IMR-90 (cell line): ENCODE data around the gene LAMB1. TPM values are rescaled to one million over a fixed set of nuclear protein-coding genes. Genes with fewer than 3 reads are reported as not detected.

ENCODE experiments used
- ATAC-seq: fragments of 200-7000 bp; cut with Tn5 transposase; 2 replicates; pipeline ENCODE4 v1.9.1; 2020; ENCODE audit warnings: low read depth, mild to moderate bottlenecking, moderate library complexity
- BruUV-seq: library from RNA; stranded (reverse); fragments of 400-500 nt; replicated peaks from 2 replicates; lab custom pipeline; 2021; lab: Mats Ljungman, UMichigan
- CTCF ChIA-PET: fragments of 300-600 bp; formaldehyde crosslinking; extraction: SDS; loops from one replicate; lab custom pipeline; 2021; ENCODE audit warnings: antibody characterized with exemption; lab: Yijun Ruan, JAX
- POLR2A ChIA-PET: fragments of 300-600 bp; sonication (Branson Sonifier 250); formaldehyde crosslinking; loops from one replicate; lab custom pipeline; 2022; ENCODE audit warnings: antibody characterized with exemption; ENCODE audit not compliant: unreplicated experiment; lab: Charles Lee
- DNase-seq: peaks from one replicate; pipeline ENCODE4 v3.0.0; 2013
- H2AFZ ChIP-seq: replicated peaks from 2 replicates; pipeline ENCODE3; 2013; ENCODE audit warnings: low read length, mild to moderate bottlenecking; ENCODE audit not compliant: poor library complexity
- H2AK5ac ChIP-seq: 2 replicates; pipeline ENCODE4 v1.6.1; 2013; ENCODE audit warnings: low read depth, low read length, inconsistent platforms
- H2AK9ac ChIP-seq: replicated peaks from 2 replicates; pipeline ENCODE3; 2013; ENCODE audit warnings: mild to moderate bottlenecking, low read depth, low read length, moderate library complexity; ENCODE audit not compliant: poor library complexity
- H2BK120ac ChIP-seq: 2 replicates; pipeline ENCODE4 v1.6.1; 2013; ENCODE audit warnings: low read depth, low read length, inconsistent platforms
- H2BK15ac ChIP-seq: 3 replicates; pipeline ENCODE4 v1.6.1; 2013; ENCODE audit warnings: low read depth, low read length, inconsistent platforms
- H2BK20ac ChIP-seq: 2 replicates; pipeline ENCODE4 v1.6.1; 2013; ENCODE audit warnings: low read depth, mild to moderate bottlenecking, inconsistent platforms, low read length, moderate library complexity
- H2BK5ac ChIP-seq: 2 replicates; pipeline ENCODE4 v1.6.1; 2013; ENCODE audit warnings: mild to moderate bottlenecking, low read depth, low read length, inconsistent platforms; ENCODE audit not compliant: poor library complexity, severe bottlenecking
- H3K14ac ChIP-seq: replicated peaks from 2 replicates; pipeline ENCODE4 v1.6.1; 2013; ENCODE audit warnings: low read depth, low read length, inconsistent platforms
- H3K18ac ChIP-seq: 2 replicates; pipeline ENCODE4 v1.6.1; 2013; ENCODE audit warnings: low read depth, low read length, control low read depth
- H3K23ac ChIP-seq: 2 replicates; pipeline ENCODE4 v1.6.1; 2013; ENCODE audit warnings: low read depth, low read length, inconsistent platforms
- H3K27ac ChIP-seq: 2 replicates; pipeline ENCODE4 v1.5.1; 2013; ENCODE audit warnings: mild to moderate bottlenecking, control low read depth, low read length; ENCODE audit not compliant: insufficient read depth
- H3K27me3 ChIP-seq: 2 replicates; pipeline ENCODE4 v1.6.1; 2013; ENCODE audit warnings: low read length; ENCODE audit not compliant: control insufficient read depth, insufficient read depth
- H3K36me3 ChIP-seq: 2 replicates; pipeline ENCODE4 v1.6.1; 2013; ENCODE audit warnings: low read length, mixed read lengths; ENCODE audit not compliant: control insufficient read depth, insufficient read depth
- H3K4ac ChIP-seq: 2 replicates; pipeline ENCODE4 v1.6.1; 2013; ENCODE audit warnings: low read depth, low read length, inconsistent platforms
- H3K4me1 ChIP-seq: 2 replicates; pipeline ENCODE4 v1.6.1; 2013; ENCODE audit warnings: low read length, mixed read lengths; ENCODE audit not compliant: control insufficient read depth, insufficient read depth
- H3K4me2 ChIP-seq: 2 replicates; pipeline ENCODE4 v1.6.1; 2013; ENCODE audit warnings: low read depth, mild to moderate bottlenecking, control low read depth, low read length, moderate library complexity
- H3K4me3 ChIP-seq: 2 replicates; pipeline ENCODE4 v1.5.1; 2013; ENCODE audit warnings: low read depth, mild to moderate bottlenecking, control low read depth, low read length, moderate library complexity; ENCODE audit not compliant: insufficient read depth
- H3K56ac ChIP-seq: 2 replicates; pipeline ENCODE4 v1.6.1; 2013; ENCODE audit warnings: low read length, inconsistent platforms; ENCODE audit not compliant: insufficient read depth; ENCODE audit errors: extremely low read depth
- H3K79me1 ChIP-seq, 2 experiments: 2 replicates each; pipeline ENCODE4 v1.6.1; 2013; ENCODE audit warnings: low read length in 2 of 2, inconsistent platforms in 1 of 2, low read depth in 1 of 2
- H3K9ac ChIP-seq: 2 replicates; pipeline ENCODE4 v1.6.1; 2013; ENCODE audit warnings: low read depth, low read length, control low read depth
- H3K9me1 ChIP-seq: 2 replicates; pipeline ENCODE4 v1.6.1; 2013; ENCODE audit warnings: low read length, inconsistent platforms; ENCODE audit not compliant: insufficient read depth
- H3K9me3 ChIP-seq: 2 replicates; pipeline ENCODE4 v1.6.1; 2013; ENCODE audit warnings: low read length; ENCODE audit not compliant: control insufficient read depth, insufficient read depth
- H4K20me1 ChIP-seq: 2 replicates; pipeline ENCODE4 v1.6.1; 2013; ENCODE audit warnings: low read length, inconsistent platforms; ENCODE audit not compliant: insufficient read depth
- H4K5ac ChIP-seq: 2 replicates; pipeline ENCODE4 v1.6.1; 2013; ENCODE audit warnings: mild to moderate bottlenecking, low read depth, low read length, control low read depth
- H4K8ac ChIP-seq, 2 experiments: 2 replicates each; pipeline ENCODE4 v1.6.1; 2013; ENCODE audit warnings: low read depth in 2 of 2, low read length in 2 of 2, control low read depth in 1 of 2, inconsistent platforms in 1 of 2
- H4K91ac ChIP-seq: 2 replicates; pipeline ENCODE4 v1.6.1; 2013; ENCODE audit warnings: low read depth, low read length, inconsistent platforms; ENCODE audit not compliant: insufficient read depth
- BHLHE40 ChIP-seq: fragments of 150-350 bp; IDR thresholded peaks from 2 replicates; pipeline ENCODE4 v1.6.1; 2016; ENCODE audit warnings: mild to moderate bottlenecking, low read depth, low read length
- CEBPB ChIP-seq: IDR thresholded peaks from 2 replicates; pipeline ENCODE4 v1.6.1; 2012; ENCODE audit warnings: low read depth, low read length, improper control_type of control experiment
- CHD1 ChIP-seq: IDR thresholded peaks from 2 replicates; pipeline ENCODE4 v1.6.1; 2012; ENCODE audit warnings: low read depth, low read length, improper control_type of control experiment
- FOS ChIP-seq: fragments of 150-350 bp; IDR thresholded peaks from 2 replicates; pipeline ENCODE4 v1.6.1; 2016; ENCODE audit warnings: low read depth, low read length
- MAFK ChIP-seq: IDR thresholded peaks from 2 replicates; pipeline ENCODE4 v1.6.1; 2012; ENCODE audit warnings: low read depth, low read length, improper control_type of control experiment
- MAZ ChIP-seq: IDR thresholded peaks from 2 replicates; pipeline ENCODE4 v1.6.1; 2012; ENCODE audit warnings: low read depth, mild to moderate bottlenecking, low read length, improper control_type of control experiment, moderate library complexity, borderline replicate concordance
- MXI1 ChIP-seq: IDR thresholded peaks from 2 replicates; pipeline ENCODE4 v1.6.1; 2012; ENCODE audit warnings: low read depth, mild to moderate bottlenecking, low read length, moderate library complexity, borderline replicate concordance
- NFE2L2 ChIP-seq: fragments of 150-350 bp; IDR thresholded peaks from 2 replicates; pipeline ENCODE4 v1.6.1; 2016; ENCODE audit warnings: low read depth, mild to moderate bottlenecking, low read length
- RAD21 ChIP-seq: IDR thresholded peaks from 2 replicates; pipeline ENCODE4 v1.6.1; 2012; ENCODE audit warnings: low read length, improper control_type of control experiment
- RCOR1 ChIP-seq: IDR thresholded peaks from 2 replicates; pipeline ENCODE4 v1.6.1; 2012; ENCODE audit warnings: mild to moderate bottlenecking, low read length, improper control_type of control experiment; ENCODE audit not compliant: insufficient replicate concordance
- RFX5 ChIP-seq: IDR thresholded peaks from 2 replicates; pipeline ENCODE4 v1.8.0; 2012; ENCODE audit warnings: low read depth, mild to moderate bottlenecking, low read length, moderate library complexity
- SMC3 ChIP-seq: fragments of 150-350 bp; IDR thresholded peaks from 2 replicates; pipeline ENCODE4 v1.6.1; 2016; ENCODE audit warnings: low read depth, mild to moderate bottlenecking, antibody characterized with exemption, low read length, moderate library complexity
- WGBS, 2 experiments: methylation state at CpG; one replicate each; pipeline versions ENCODE4 v1.1.5 to v1.1.7; 2013; ENCODE audit warnings: missing lambda C conversion rate in 2 of 2; ENCODE audit not compliant: insufficient read length in 1 of 2; ENCODE audit errors: extremely low coverage in 2 of 2; 5-methylcytosine and 5-hydroxymethylcytosine counted together
- dilution Hi-C: fragments of 300-500 bp; cut with HindIII; formaldehyde crosslinking; loops from one replicate; pipeline ENCODE4 v1.14.3; 2018; ENCODE audit warnings: low sequenced_read_pairs; ENCODE audit not compliant: unreplicated experiment
- in situ Hi-C: fragments of 300-500 bp; cut with MboI; formaldehyde crosslinking; loops from 3 replicates; pipeline ENCODE4 v1.14.3; 2019; ENCODE audit warnings: low sequenced_read_pairs, inconsistent platforms, mixed read lengths
- intact Hi-C: fragments of 100-400 bp; cut with micrococcal nuclease; formaldehyde crosslinking; loops from 2 replicates; pipeline ENCODE4 v1.10.0; 2022
- polyA plus RNA-seq, 3 experiments: library from polyadenylated mRNA; depleted of rRNA; stranded (reverse); fragments of >200 nt; gene quantifications; 2 replicates each; pipeline ENCODE4 v1.2.3, GENCODE V29; 2012; ENCODE audit warnings: low replicate concordance in 1 of 3
- total RNA-seq: library from RNA; depleted of rRNA; stranded (reverse); fragments of >200 nt; gene quantifications from 2 replicates; pipeline ENCODE4 v1.2.3, GENCODE V29; 2012
- TF ChIP-seq, protein P1 (sequence below): conservative IDR thresholded peaks from 2 replicates; pipeline ENCODE4 v1.5.1; 2012; ENCODE audit warnings: mild to moderate bottlenecking, low read depth, low read length, improper control_type of control experiment
- TF ChIP-seq, protein P2 (sequence below): fragments of 150-350 bp; IDR thresholded peaks from 2 replicates; pipeline ENCODE4 v1.6.1; 2016; ENCODE audit warnings: low read depth, mild to moderate bottlenecking, low read length, moderate library complexity, borderline replicate concordance

LAMB1 gene
- total and polyA plus RNA-seq, 2 of the 4 experiments (the other 2 are of a cell fraction): 114 to 117 TPM

DNA sequence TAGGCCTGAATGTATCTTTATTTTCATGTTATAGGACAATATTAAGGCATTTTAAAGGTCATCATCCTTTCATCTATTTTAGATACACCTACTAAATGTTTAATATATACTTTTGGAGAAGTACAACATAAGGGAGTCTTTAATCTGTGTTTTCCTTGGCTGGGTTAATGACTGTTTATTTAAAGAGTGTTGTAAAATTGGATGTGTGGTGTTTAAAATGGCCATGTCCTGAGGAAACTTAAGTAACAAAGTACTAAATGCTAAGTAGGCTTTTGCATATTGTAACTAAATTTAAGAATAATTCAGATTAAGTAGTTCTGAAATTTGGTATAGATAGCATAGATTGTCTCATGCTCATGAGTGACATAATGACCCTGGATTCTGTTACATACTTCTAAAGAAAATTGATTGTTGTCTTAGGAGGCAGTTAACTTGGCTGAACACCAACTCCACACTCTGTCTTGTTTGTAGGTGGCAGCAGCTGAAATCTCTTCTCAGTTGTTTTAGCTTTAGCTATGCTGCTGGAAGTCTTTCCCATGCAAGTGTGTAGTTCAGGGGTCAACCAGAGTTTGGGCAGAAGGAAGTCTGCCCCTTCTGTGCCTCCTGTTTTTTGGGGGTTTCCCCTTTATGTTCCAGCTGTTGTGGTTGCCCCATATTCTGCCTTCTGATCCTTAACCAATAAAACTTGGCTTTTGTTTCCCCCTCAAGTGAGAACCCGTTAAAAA, 82.8 kb downstream of the LAMB1 start:
- ATAC-seq (peak; percentile 53), DNase-seq (peak; percentile 22)
- Histone ChIP-seq H3K23ac (no peak overlapping the region), H3K79me1 (peaks cover 9 to 11% of the 10 kb centered on the region in 2 experiments), H2BK120ac (no peak overlapping the region), H3K9me1 (peaks cover 3% of the 10 kb centered on the region), H3K4me2 (no peak overlapping the region), H3K9ac (no peak overlapping the region), H4K91ac (no peak overlapping the region), H3K27me3 (no peaks in the 10 kb centered on the region), H3K18ac (no peak overlapping the region), H2BK15ac (no peak overlapping the region), H3K4me1 (peaks cover 5% of the 10 kb centered on the region; the same call in 1 of the 2 replicates), H4K8ac (no peak overlapping the region), H3K14ac (no peak overlapping the region), H4K5ac (no peak overlapping the region), H3K9me3 (no peaks in the 10 kb centered on the region), H3K56ac (no peak overlapping the region), H3K4ac (no peak overlapping the region), H4K20me1 (no peaks in the 10 kb centered on the region), H2AFZ (no peak overlapping the region), H3K36me3 (peaks cover 32% of the 10 kb centered on the region), H2BK5ac (no peak overlapping the region), H3K4me3 (no peak overlapping the region), H2AK5ac (no peak overlapping the region), H3K27ac (peak overlapping the region; percentile 16; the same call in 1 of the 2 replicates), H2AK9ac (no peak overlapping the region), H2BK20ac (no peak overlapping the region)
- BruUV-seq: no TSS peak
- intact Hi-C loops (no loop called here), dilution Hi-C loops (no loop called here), in situ Hi-C loops (no loop called here)
- ChIA-PET CTCF (interaction anchor here (1.1 kb wide), 1 partner anchor 11 kb away, joined by 3 read pairs; no protein-coding TSS in a partner anchor), POLR2A (no interaction called here)
- WGBS, 2 experiments: no CpG with 5 or more reads among the region's 1 CpG
- TF ChIP-seq MAZ (no peak), RCOR1 (no peak), MXI1 (no peak), FOS (no peak), MAFK (no peak), NFE2L2 (no peak), RAD21 (no peak), CEBPB (no peak), CHD1 (no peak), BHLHE40 (no peak), SMC3 (no peak), RFX5 (no peak)
- TF ChIP-seq, protein P1, sequence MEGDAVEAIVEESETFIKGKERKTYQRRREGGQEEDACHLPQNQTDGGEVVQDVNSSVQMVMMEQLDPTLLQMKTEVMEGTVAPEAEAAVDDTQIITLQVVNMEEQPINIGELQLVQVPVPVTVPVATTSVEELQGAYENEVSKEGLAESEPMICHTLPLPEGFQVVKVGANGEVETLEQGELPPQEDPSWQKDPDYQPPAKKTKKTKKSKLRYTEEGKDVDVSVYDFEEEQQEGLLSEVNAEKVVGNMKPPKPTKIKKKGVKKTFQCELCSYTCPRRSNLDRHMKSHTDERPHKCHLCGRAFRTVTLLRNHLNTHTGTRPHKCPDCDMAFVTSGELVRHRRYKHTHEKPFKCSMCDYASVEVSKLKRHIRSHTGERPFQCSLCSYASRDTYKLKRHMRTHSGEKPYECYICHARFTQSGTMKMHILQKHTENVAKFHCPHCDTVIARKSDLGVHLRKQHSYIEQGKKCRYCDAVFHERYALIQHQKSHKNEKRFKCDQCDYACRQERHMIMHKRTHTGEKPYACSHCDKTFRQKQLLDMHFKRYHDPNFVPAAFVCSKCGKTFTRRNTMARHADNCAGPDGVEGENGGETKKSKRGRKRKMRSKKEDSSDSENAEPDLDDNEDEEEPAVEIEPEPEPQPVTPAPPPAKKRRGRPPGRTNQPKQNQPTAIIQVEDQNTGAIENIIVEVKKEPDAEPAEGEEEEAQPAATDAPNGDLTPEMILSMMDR: no peak
- TF ChIP-seq, protein P2, sequence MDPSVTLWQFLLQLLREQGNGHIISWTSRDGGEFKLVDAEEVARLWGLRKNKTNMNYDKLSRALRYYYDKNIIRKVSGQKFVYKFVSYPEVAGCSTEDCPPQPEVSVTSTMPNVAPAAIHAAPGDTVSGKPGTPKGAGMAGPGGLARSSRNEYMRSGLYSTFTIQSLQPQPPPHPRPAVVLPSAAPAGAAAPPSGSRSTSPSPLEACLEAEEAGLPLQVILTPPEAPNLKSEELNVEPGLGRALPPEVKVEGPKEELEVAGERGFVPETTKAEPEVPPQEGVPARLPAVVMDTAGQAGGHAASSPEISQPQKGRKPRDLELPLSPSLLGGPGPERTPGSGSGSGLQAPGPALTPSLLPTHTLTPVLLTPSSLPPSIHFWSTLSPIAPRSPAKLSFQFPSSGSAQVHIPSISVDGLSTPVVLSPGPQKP: no peak
